Right lobe of liver (tissue), 6 donors: ENCODE results near the gene MID1. TPM values are rescaled to one million over a fixed set of nuclear protein-coding genes. Genes with fewer than 3 reads are reported as not detected.

Experiments used
- ATAC-seq, 4 donors: fragments of 200-7000 bp; cut with Tn5 transposase; one replicate each; pipeline ENCODE4 v1.9.1; 2020; ENCODE audit warnings: mild to moderate bottlenecking in 4 of 4, moderate library complexity in 4 of 4
- DNase-seq, 3 donors: peaks; one replicate each; pipeline ENCODE4 v3.0.0-alpha.2; 2020
- H3K27ac ChIP-seq, 3 donors: fragments of 200-600 bp; one replicate each; pipeline ENCODE4 v1.8.0; 2022
- H3K27me3 ChIP-seq, 2 donors: fragments of 200-600 bp; one replicate each; pipeline ENCODE4 v1.8.0; 2022
- H3K36me3 ChIP-seq, 4 donors: fragments of 200-600 bp; sonication (generic) in 1 of 4; one replicate each; pipeline versions ENCODE4 v1.5.1 to v1.8.0; 2017 to 2022; ENCODE audit warnings: control low read depth in 1 of 4
- H3K4me1 ChIP-seq, 4 donors: fragments of 200-600 bp; sonication (generic) in 1 of 4; one replicate each; pipeline versions ENCODE4 v1.5.1 to v1.8.0; 2017 to 2022; ENCODE audit warnings: control low read depth in 1 of 4
- H3K4me3 ChIP-seq, 3 donors: fragments of 200-600 bp; one replicate each; pipeline ENCODE4 v1.8.0; 2022
- H3K9me3 ChIP-seq, 4 donors: fragments of 200-600 bp; sonication (generic) in 1 of 4; one replicate each; pipeline versions ENCODE4 v1.5.1 to v1.8.0; 2017 to 2022; ENCODE audit warnings: control low read depth in 1 of 4
- POLR2A ChIP-seq: fragments of 450-650 bp; IDR thresholded peaks from one replicate; pipeline ENCODE4 v1.6.1; 2017; ENCODE audit warnings: antibody characterized with exemption, mild to moderate bottlenecking
- WGBS: methylation state at CpG from one replicate; pipeline ENCODE4 v1.1.6; 2018; ENCODE audit warnings: low coverage, low lambda C conversion rate; ENCODE audit not compliant: insufficient coverage; ENCODE audit errors: missing lambda C conversion rate; 5-methylcytosine and 5-hydroxymethylcytosine counted together
- intact Hi-C, 2 donors: fragments of 100-400 bp; cut with DNase I; formaldehyde crosslinking; loops; one replicate each; pipeline versions ENCODE4 v1.11.2 to v1.14.1; 2022
- total RNA-seq, 6 experiments: library from RNA; depleted of rRNA in 2 of 6; stranded (reverse); fragments of >200 nt in 2 of 6; fragmentation: NEBNext Ultra II Directional in 3 of 6; extraction: Animal tissue kit (Norgen Biotek cat#: 25700) in 3 of 6; gene quantifications; one replicate each; pipeline versions ENCODE4 v1.1.0 to v1.2.4, GENCODE V29; 2016 to 2023
- TF ChIP-seq, protein P1 (sequence below), 4 donors: fragments of 200-600 bp in 3 of 4; fragments of 450-650 bp in 1 of 4; IDR thresholded peaks; one replicate each; pipeline versions ENCODE4 v1.5.1 to v1.8.0; 2016 to 2022; ENCODE audit warnings: antibody characterized with exemption in 4 of 4, mild to moderate bottlenecking in 2 of 4
- donor health status: DM: no; HTN: yes; CAD: no.
- donor health status: DM: no; HTN: no; CAD: no.
- donor health status: DM: no; HTN: no; CAD: no.
- donor health status: DM: no; HTN: yes; CAD: no.
- donor health status: DM: no; HTN: yes; CAD: no.

The MID1 gene
- total RNA-seq, 6 experiments from 2014 or later: 2.2 to 10.0 (median 4.6) TPM

- no peak for DNase-seq
- H3K9me3 ChIP-seq: no peaks in the 10 kb centered on the region
- no peaks in the 10 kb centered on the region for H3K27me3 ChIP-seq
- ATAC-seq: no peak
- 24% methylated on average over 1 of the region's 1 CpG for WGBS
- no peaks in the 10 kb centered on the region for H3K36me3 ChIP-seq
- intact Hi-C loops: no loop called here
- H3K27ac ChIP-seq: no peak overlapping the region
- H3K4me1 ChIP-seq: peaks cover 0 to 3% (median 0%) of the 10 kb centered on the region in 4 donors
- TF ChIP-seq POLR2A: no peak
- TF ChIP-seq, protein P1, sequence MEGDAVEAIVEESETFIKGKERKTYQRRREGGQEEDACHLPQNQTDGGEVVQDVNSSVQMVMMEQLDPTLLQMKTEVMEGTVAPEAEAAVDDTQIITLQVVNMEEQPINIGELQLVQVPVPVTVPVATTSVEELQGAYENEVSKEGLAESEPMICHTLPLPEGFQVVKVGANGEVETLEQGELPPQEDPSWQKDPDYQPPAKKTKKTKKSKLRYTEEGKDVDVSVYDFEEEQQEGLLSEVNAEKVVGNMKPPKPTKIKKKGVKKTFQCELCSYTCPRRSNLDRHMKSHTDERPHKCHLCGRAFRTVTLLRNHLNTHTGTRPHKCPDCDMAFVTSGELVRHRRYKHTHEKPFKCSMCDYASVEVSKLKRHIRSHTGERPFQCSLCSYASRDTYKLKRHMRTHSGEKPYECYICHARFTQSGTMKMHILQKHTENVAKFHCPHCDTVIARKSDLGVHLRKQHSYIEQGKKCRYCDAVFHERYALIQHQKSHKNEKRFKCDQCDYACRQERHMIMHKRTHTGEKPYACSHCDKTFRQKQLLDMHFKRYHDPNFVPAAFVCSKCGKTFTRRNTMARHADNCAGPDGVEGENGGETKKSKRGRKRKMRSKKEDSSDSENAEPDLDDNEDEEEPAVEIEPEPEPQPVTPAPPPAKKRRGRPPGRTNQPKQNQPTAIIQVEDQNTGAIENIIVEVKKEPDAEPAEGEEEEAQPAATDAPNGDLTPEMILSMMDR (IDR thresholded peaks at IDR 0.05): no peak
- H3K4me3 ChIP-seq: no peak overlapping the region
Observed at GRCh38 chrX:10512258-10512657, 108.1 kb downstream of the MID1 start.

GRCh38 chrX:10509397-10509796 is 111.0 kb downstream of the MID1 start:
- no peak overlapping the region for H3K4me3 ChIP-seq
- peaks cover 0 to 1% (median 0%) of the 10 kb centered on the region in 4 donors for H3K4me1 ChIP-seq
- 42% methylated on average over 3 of the region's 3 CpGs for WGBS
- intact Hi-C loops: no loop called here
- H3K36me3 ChIP-seq: no peaks in the 10 kb centered on the region
- no peaks in the 10 kb centered on the region for H3K27me3 ChIP-seq
- no peaks in the 10 kb centered on the region for H3K9me3 ChIP-seq
- DNase-seq: no peak
- TF ChIP-seq POLR2A: no peak
- TF ChIP-seq, protein P1 (IDR thresholded peaks at IDR 0.05): no peak
- ATAC-seq: no peak
- H3K27ac ChIP-seq: no peak overlapping the region

GRCh38 chrX:10508891-10509290 is 111.5 kb downstream of the MID1 start:
- DNase-seq (no peak), ATAC-seq (no peak)
- H3K9me3 ChIP-seq: no peaks in the 10 kb centered on the region
- no peak overlapping the region for H3K27ac ChIP-seq
- no peaks in the 10 kb centered on the region for H3K27me3 ChIP-seq
- intact Hi-C loops: no loop called here
- H3K4me1 ChIP-seq: no peaks in the 10 kb centered on the region
- TF ChIP-seq POLR2A: no peak
- TF ChIP-seq, protein P1 (IDR thresholded peaks at IDR 0.05): no peak
- H3K4me3 ChIP-seq: no peak overlapping the region
- no peaks in the 10 kb centered on the region for H3K36me3 ChIP-seq

DNA sequence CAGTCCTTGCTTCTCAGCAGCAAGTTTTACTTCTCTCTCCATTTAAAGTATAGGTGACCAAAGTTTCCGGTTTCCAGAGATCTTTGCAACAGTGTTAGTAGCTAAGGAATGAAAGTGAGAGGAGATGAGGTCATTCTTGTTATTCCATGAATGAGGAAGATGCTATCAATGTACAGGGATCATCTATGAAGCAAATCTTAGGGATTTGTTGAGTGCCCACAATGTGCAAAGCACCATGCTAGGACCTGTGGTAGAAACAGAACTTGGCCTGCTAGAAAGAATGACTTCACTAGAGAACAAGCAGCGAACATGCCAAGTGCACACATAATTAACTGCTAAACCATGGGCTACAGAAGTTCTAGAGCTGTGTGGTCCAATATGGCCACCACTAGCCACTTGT is 112.5 kb downstream of the MID1 start:
- Histone ChIP-seq H3K4me1 (no peaks in the 10 kb centered on the region), H3K36me3 (no peaks in the 10 kb centered on the region), H3K27ac (no peak overlapping the region), H3K4me3 (no peak overlapping the region), H3K27me3 (no peaks in the 10 kb centered on the region), H3K9me3 (no peaks in the 10 kb centered on the region)
- WGBS: 60% methylated on average over 2 of the region's 2 CpGs
- no peak for ATAC-seq
- TF ChIP-seq, protein P1 (IDR thresholded peaks at IDR 0.05): no peak
- no peak for TF ChIP-seq POLR2A
- intact Hi-C loops: no loop called here
- DNase-seq: no peak

- Histone ChIP-seq H3K36me3 (no peaks in the 10 kb centered on the region), H3K27me3 (no peaks in the 10 kb centered on the region), H3K4me3 (no peak overlapping the region), H3K27ac (no peak overlapping the region), H3K4me1 (no peaks in the 10 kb centered on the region), H3K9me3 (no peaks in the 10 kb centered on the region)
- intact Hi-C loops: no loop called here
- DNase-seq: no peak
- no peak for ATAC-seq
- TF ChIP-seq POLR2A: no peak
- TF ChIP-seq, protein P1 (IDR thresholded peaks at IDR 0.05): no peak
- 54% methylated on average over 3 of the region's 3 CpGs for WGBS
Observed at GRCh38 chrX:10507181-10507580, 113.2 kb downstream of the MID1 start.
